GM21367 (cell line): ENCODE data around the gene PCDHGC4.
A peak's percentile ranks its signal among the peaks of the same experiment; 100 is the strongest.

Source experiments
- ATAC-seq: cut with Tn5 transposase; IDR thresholded peaks from one replicate; pipeline ENCODE4 v1.9.1; 2021; ENCODE audit not compliant: unreplicated experiment

The PCDHGC4 gene

GRCh38 chr5:141527426-141527825, 42.6 kb downstream of the PCDHGC4 start:
- ATAC-seq, result no peak

GRCh38 chr5:141528291-141528984, 43.6 kb downstream of the PCDHGC4 start:
- no peak for ATAC-seq

- ATAC-seq, result peak; percentile 37
Measured at GRCh38 chr5:141529002-141529401, 44.2 kb downstream of the PCDHGC4 start.

GRCh38 chr5:141529873-141530272, 45.0 kb downstream of the PCDHGC4 start:
- peak; percentile 52 for ATAC-seq

GRCh38 chr5:141532726-141533125, 47.9 kb downstream of the PCDHGC4 start:
- no peak for ATAC-seq

GRCh38 chr5:141533897-141534296, 49.1 kb downstream of the PCDHGC4 start:
- no peak for ATAC-seq

GRCh38 chr5:141534492-141535213, 49.8 kb downstream of the PCDHGC4 start:
- ATAC-seq, result no peak
